ENCODE data around the gene MPPED1. TPM values are rescaled to one million over a fixed set of nuclear protein-coding genes. Genes with fewer than 3 reads are reported as not detected.

The MPPED1 gene
- total RNA-seq, 3 donors from 2014 or later: 0.17 TPM; not detected in 2

- ATAC-seq: no peak
These were observed 35.8 kb upstream of the MPPED1 start for GRCh38 chr22:43375951-43376455.

GRCh38 chr22:43376765-43377547, 34.9 kb upstream of the MPPED1 start:
- peak; percentile 62 for ATAC-seq
- TF ChIP-seq CTCF (IDR thresholded peaks at IDR 0.05): no peak
- no peaks in the 10 kb centered on the region for H3K9me3 ChIP-seq
- intact Hi-C loops (cut with DNase I, micrococcal nuclease): no loop called here
- H3K36me3 ChIP-seq (ENCODE audit: low read depth): no peaks in the 10 kb centered on the region
- DNase-seq: peak in 1 of 3 donors; percentile 45
- H3K4me1 ChIP-seq (ENCODE audit: low read depth): no peaks in the 10 kb centered on the region
- no peak overlapping the region for H3K4me3 ChIP-seq

More at GRCh38 chr22:43375951-43376455, 35.8 kb upstream of the MPPED1 start:
- Histone ChIP-seq H3K9me3 (no peaks in the 10 kb centered on the region), H3K4me3 (no peak overlapping the region), H3K36me3 (ENCODE audit: low read depth) (no peaks in the 10 kb centered on the region), H3K4me1 (ENCODE audit: low read depth) (no peaks in the 10 kb centered on the region)
- no peak for DNase-seq
- intact Hi-C loops (cut with DNase I, micrococcal nuclease): no loop called here
- no peak for TF ChIP-seq CTCF (IDR thresholded peaks at IDR 0.05)

GRCh38 chr22:43377548-43377895, 34.3 kb upstream of the MPPED1 start:
- Histone ChIP-seq H3K36me3 (ENCODE audit: low read depth) (no peaks in the 10 kb centered on the region), H3K9me3 (no peaks in the 10 kb centered on the region), H3K4me3 (no peak overlapping the region), H3K4me1 (ENCODE audit: low read depth) (no peaks in the 10 kb centered on the region)
- ATAC-seq: peak; percentile 14
- intact Hi-C loops (cut with DNase I, micrococcal nuclease): no loop called here
- no peak for TF ChIP-seq CTCF (IDR thresholded peaks at IDR 0.05)
- DNase-seq: no peak

- no peaks in the 10 kb centered on the region for H3K9me3 ChIP-seq
- no peaks in the 10 kb centered on the region for H3K4me1 ChIP-seq (ENCODE audit: low read depth)
- DNase-seq: peak in 1 of 3 donors; percentile 47
- H3K4me3 ChIP-seq: no peak overlapping the region
- TF ChIP-seq CTCF (IDR thresholded peaks at IDR 0.05): no peak
- peak; percentile 46 for ATAC-seq
- intact Hi-C loops (cut with DNase I, micrococcal nuclease): no loop called here
- no peaks in the 10 kb centered on the region for H3K36me3 ChIP-seq (ENCODE audit: low read depth)
These were observed 33.7 kb upstream of the MPPED1 start for GRCh38 chr22:43377896-43378704.

- intact Hi-C loops (cut with DNase I, micrococcal nuclease): loop anchor here (10.0 kb wide), 1 partner anchor 107 kb away; no protein-coding TSS in a partner anchor
- ATAC-seq (peak; percentile 66), DNase-seq (peak in 1 of 3 donors; percentile 37)
- H3K9me3 ChIP-seq: no peaks in the 10 kb centered on the region
- no peaks in the 10 kb centered on the region for H3K4me1 ChIP-seq (ENCODE audit: low read depth)
- H3K4me3 ChIP-seq: no peak overlapping the region
- no peak for TF ChIP-seq CTCF (IDR thresholded peaks at IDR 0.05)
- H3K36me3 ChIP-seq (ENCODE audit: low read depth): no peaks in the 10 kb centered on the region
These were observed 30.1 kb upstream of the MPPED1 start for GRCh38 chr22:43381693-43382092.
